ENCODE results near the gene GBA3. TPM values are rescaled to one million over a fixed set of nuclear protein-coding genes. Genes with fewer than 3 reads are reported as not detected.

GBA3 gene
- total RNA-seq, 4 donors from 2014 or later, result 0.47 to 0.56 TPM; not detected in 2

GRCh38 chr4:22787753-22788375 is 95.1 kb downstream of the GBA3 start:
- ATAC-seq (ENCODE audit: low FRiP score) (no peak), DNase-seq (ENCODE audit: low spot score) (no peak)
- TF ChIP-seq, protein P1, sequence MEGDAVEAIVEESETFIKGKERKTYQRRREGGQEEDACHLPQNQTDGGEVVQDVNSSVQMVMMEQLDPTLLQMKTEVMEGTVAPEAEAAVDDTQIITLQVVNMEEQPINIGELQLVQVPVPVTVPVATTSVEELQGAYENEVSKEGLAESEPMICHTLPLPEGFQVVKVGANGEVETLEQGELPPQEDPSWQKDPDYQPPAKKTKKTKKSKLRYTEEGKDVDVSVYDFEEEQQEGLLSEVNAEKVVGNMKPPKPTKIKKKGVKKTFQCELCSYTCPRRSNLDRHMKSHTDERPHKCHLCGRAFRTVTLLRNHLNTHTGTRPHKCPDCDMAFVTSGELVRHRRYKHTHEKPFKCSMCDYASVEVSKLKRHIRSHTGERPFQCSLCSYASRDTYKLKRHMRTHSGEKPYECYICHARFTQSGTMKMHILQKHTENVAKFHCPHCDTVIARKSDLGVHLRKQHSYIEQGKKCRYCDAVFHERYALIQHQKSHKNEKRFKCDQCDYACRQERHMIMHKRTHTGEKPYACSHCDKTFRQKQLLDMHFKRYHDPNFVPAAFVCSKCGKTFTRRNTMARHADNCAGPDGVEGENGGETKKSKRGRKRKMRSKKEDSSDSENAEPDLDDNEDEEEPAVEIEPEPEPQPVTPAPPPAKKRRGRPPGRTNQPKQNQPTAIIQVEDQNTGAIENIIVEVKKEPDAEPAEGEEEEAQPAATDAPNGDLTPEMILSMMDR (IDR thresholded peaks at IDR 0.05), result no peak

DNA sequence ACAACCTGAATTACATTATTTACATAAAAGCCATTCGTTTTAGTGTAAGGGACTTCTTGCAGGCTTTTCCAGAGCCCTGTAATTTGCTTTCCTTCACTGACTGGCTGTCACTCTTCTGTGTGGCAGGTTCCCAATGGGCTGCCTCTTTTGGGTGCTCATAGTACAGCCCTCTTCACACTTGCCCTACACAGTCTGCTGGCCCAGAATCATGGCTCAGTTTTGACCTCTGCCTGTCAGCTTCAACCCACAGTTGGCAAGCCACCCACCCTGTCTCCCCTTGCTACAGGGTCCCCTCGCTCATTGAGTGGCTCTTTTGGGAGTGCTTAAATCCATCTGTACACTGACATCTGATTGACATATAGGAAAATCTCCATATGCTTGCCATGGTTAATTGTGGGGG is 97.9 kb downstream of the GBA3 start:
- ATAC-seq (ENCODE audit: low FRiP score) (no peak), DNase-seq (ENCODE audit: low spot score) (no peak)
- TF ChIP-seq, protein P1 (IDR thresholded peaks at IDR 0.05), result no peak

GRCh38 chr4:22794732-22795131 is 102.0 kb downstream of the GBA3 start:
- ATAC-seq (ENCODE audit: low FRiP score) (no peak), DNase-seq (ENCODE audit: low spot score) (no peak)
- TF ChIP-seq, protein P1 (IDR thresholded peaks at IDR 0.05), result no peak

DNA sequence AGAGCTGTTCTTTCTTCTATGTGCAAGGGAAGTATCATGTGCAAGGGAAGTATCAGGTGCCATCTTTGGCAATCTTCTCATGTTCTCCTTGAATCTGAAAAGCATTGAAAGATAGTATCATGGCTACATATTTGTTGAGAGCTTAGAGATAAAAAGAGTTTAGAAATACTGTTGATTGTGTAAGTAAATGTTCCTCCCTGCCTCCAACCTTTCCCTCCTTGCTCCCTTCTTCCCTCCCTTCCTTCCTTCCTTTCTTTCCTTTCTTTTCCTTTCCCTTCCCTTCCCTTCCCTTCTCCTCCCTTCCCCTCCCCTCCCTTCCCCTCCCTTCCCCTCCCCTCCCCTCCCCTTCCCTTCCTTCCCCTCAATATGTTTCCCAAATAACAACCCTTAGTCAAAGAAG is 108.7 kb downstream of the GBA3 start:
- TF ChIP-seq, protein P1 (IDR thresholded peaks at IDR 0.05), result no peak
- no peak for DNase-seq (ENCODE audit: low spot score)
- no peak for ATAC-seq (ENCODE audit: low FRiP score)

DNA sequence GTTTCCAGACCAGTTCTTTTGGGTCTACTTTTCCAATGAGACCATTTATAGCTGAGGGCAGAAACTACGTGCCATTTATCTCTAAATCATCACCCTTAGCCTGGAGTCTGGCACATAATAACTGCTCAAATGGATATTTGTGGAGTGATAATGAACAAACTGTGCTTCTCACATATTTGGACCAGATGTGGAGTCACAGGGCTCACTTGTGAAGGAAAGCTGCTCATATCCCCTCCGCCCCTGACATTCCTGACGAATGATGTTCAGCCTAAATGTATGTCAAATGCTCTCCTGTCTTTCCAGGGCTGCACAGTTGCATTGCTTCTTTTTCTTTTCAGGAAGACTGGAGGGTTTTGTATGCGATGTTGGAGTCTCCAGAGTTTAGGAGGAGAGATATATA is 110.1 kb downstream of the GBA3 start:
- TF ChIP-seq, protein P1 (IDR thresholded peaks at IDR 0.05), result no peak
- DNase-seq (ENCODE audit: low spot score) (no peak), ATAC-seq (ENCODE audit: low FRiP score) (no peak)

DNA sequence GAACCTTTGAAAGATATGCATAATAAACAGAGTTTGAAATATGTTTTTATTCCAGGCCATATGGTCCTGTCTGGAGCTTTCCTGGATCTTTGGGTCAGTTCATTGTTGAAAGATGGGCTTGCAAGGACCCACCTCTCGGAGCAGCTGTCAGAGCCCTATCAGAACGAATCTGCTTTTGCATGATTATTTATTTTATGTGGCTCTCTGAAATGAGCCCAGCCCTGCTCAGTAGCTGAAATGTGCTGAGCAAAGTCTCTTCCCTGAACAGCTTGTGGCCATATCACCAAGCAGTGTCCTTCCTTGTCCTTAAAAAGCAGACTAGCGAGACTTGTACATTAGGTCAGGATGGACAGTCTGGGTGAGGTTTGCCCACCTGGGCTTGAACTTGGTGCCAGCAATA is 110.8 kb downstream of the GBA3 start:
- ATAC-seq (ENCODE audit: low FRiP score) (no peak), DNase-seq (ENCODE audit: low spot score) (no peak)
- TF ChIP-seq, protein P1 (IDR thresholded peaks at IDR 0.05), result no peak

DNA sequence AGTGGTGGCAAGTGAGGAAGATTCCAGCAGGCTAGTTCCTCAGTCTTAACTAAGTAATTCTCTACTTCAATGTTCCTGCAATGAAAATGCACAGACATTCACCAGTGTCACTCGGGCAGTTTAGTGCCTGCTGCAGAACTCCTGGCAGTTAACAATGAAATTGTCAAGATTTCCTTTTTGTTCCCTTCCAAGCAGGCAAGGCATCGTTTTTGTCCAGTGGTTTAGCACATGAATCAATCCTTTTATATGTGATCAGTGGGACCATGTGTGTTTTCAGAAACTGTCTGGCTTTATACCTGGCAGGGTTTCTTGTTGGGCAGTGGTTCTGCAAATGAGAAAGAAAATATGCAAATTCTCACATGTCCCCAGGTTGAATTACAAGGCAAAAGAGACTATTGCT is 122.2 kb downstream of the GBA3 start:
- DNase-seq (ENCODE audit: low spot score), result no peak
- TF ChIP-seq, protein P1 (IDR thresholded peaks at IDR 0.05), result no peak
- no peak for ATAC-seq (ENCODE audit: low FRiP score)

All from omental fat pad (tissue), 4 donors.